ENCODE results near the gene GAS2L3. TPM values are rescaled to one million over a fixed set of nuclear protein-coding genes. Genes with fewer than 3 reads are reported as not detected.

Gene GAS2L3
- polyA plus RNA-seq, 2 of the 4 experiments (the other 2 are of a cell fraction) = 7.1 to 17.2 TPM

GRCh38 chr12:100578923-100579322, 5.4 kb downstream of the GAS2L3 start:
- TF ChIP-seq ZFP36 (IDR thresholded peaks at IDR 0.05; ENCODE audit: borderline replicate concordance, partially characterized antibody) = no peak
- TF ChIP-seq, protein P1, sequence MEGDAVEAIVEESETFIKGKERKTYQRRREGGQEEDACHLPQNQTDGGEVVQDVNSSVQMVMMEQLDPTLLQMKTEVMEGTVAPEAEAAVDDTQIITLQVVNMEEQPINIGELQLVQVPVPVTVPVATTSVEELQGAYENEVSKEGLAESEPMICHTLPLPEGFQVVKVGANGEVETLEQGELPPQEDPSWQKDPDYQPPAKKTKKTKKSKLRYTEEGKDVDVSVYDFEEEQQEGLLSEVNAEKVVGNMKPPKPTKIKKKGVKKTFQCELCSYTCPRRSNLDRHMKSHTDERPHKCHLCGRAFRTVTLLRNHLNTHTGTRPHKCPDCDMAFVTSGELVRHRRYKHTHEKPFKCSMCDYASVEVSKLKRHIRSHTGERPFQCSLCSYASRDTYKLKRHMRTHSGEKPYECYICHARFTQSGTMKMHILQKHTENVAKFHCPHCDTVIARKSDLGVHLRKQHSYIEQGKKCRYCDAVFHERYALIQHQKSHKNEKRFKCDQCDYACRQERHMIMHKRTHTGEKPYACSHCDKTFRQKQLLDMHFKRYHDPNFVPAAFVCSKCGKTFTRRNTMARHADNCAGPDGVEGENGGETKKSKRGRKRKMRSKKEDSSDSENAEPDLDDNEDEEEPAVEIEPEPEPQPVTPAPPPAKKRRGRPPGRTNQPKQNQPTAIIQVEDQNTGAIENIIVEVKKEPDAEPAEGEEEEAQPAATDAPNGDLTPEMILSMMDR (IDR thresholded peaks at IDR 0.05) = no peak
- TF ChIP-seq ZSCAN20 (CRISPR knock-in tag; IDR thresholded peaks at IDR 0.05) = no peak
- no peak for TF ChIP-seq PHF8 (IDR thresholded peaks at IDR 0.05; ENCODE audit: borderline replicate concordance, low read depth)
- no peak for TF ChIP-seq CHD4 (IDR thresholded peaks at IDR 0.05; ENCODE audit: borderline replicate concordance)
- no peak for TF ChIP-seq KDM1A (IDR thresholded peaks at IDR 0.05; ENCODE audit: low read depth)
- TF ChIP-seq EP300 (IDR thresholded peaks at IDR 0.05) = no peak
- no peak for TF ChIP-seq HOXB13 (CRISPR knock-in tag; IDR thresholded peaks at IDR 0.05; ENCODE audit: low read depth)
- TF ChIP-seq HOXB5 (CRISPR knock-in tag; IDR thresholded peaks at IDR 0.05) = no peak
- TF ChIP-seq, protein P2, sequence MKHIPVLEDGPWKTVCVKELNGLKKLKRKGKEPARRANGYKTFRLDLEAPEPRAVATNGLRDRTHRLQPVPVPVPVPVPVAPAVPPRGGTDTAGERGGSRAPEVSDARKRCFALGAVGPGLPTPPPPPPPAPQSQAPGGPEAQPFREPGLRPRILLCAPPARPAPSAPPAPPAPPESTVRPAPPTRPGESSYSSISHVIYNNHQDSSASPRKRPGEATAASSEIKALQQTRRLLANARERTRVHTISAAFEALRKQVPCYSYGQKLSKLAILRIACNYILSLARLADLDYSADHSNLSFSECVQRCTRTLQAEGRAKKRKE (CRISPR knock-in tag; IDR thresholded peaks at IDR 0.05; ENCODE audit: low read depth) = no peak
- TF ChIP-seq MYC (IDR thresholded peaks at IDR 0.05; ENCODE audit: borderline replicate concordance, low read length) = no peak
- no peak for TF ChIP-seq SREBF2 (IDR thresholded peaks at IDR 0.05)
- TF ChIP-seq CBX8 (IDR thresholded peaks at IDR 0.05) = no peak
- TF ChIP-seq ZNF302 (CRISPR knock-in tag; IDR thresholded peaks at IDR 0.05) = no peak
- TF ChIP-seq NPAS2 (CRISPR knock-in tag; IDR thresholded peaks at IDR 0.05; ENCODE audit: borderline replicate concordance) = no peak
- TF ChIP-seq E2F6 (IDR thresholded peaks at IDR 0.05; ENCODE audit: borderline replicate concordance, low read depth) = no peak
- TF ChIP-seq HDAC2 (IDR thresholded peaks at IDR 0.05) = no peak
- TF ChIP-seq KDM5A (IDR thresholded peaks at IDR 0.05) = no peak
- no peak for TF ChIP-seq JUN (IDR thresholded peaks at IDR 0.05)
- DNase-seq (ENCODE audit: low read depth in 1 of 2, low spot score in 1 of 2) = no peak
- ChIA-PET POLR2A (no interaction called here), CTCF (no interaction called here)
- FAIRE-seq = no peak
- Histone ChIP-seq H3K4me1 (peaks cover 23% of the 10 kb centered on the region), H3K4me2 (no peak overlapping the region), H3K27ac (no peak overlapping the region), H3K4me3 (no peak overlapping the region), H3K9me3 (no peaks in the 10 kb centered on the region)
- ATAC-seq = no peak
- WGBS (ENCODE audit: missing lambda C conversion rate) = 97% methylated on average over 5 of the region's 5 CpGs

- Histone ChIP-seq H3K9me3 (no peaks in the 10 kb centered on the region), H3K4me3 (no peak overlapping the region), H3K4me2 (no peak overlapping the region), H3K4me1 (peaks cover 18% of the 10 kb centered on the region), H3K27ac (no peak overlapping the region)
- ChIA-PET CTCF (no interaction called here), POLR2A (no interaction called here)
- no peak for FAIRE-seq
- no peak for TF ChIP-seq EP300 (IDR thresholded peaks at IDR 0.05)
- TF ChIP-seq CEBPB (IDR thresholded peaks at IDR 0.05) = no peak
- TF ChIP-seq POLR2AphosphoS2 (conservative IDR thresholded peaks at IDR 0.05; ENCODE audit: low read length) = no peak
- no peak for TF ChIP-seq HOXA7 (CRISPR knock-in tag; IDR thresholded peaks at IDR 0.05)
- no peak for TF ChIP-seq KDM1A (IDR thresholded peaks at IDR 0.05; ENCODE audit: low read depth)
- no peak for TF ChIP-seq PBX3 (IDR thresholded peaks at IDR 0.05)
- no peak for TF ChIP-seq RCOR1 (IDR thresholded peaks at IDR 0.05; ENCODE audit: low read depth, low read length)
- TF ChIP-seq HMGXB4 (CRISPR knock-in tag; IDR thresholded peaks at IDR 0.05; ENCODE audit: borderline replicate concordance) = no peak
- no peak for TF ChIP-seq MAFK (IDR thresholded peaks at IDR 0.05; ENCODE audit: partially characterized antibody)
- no peak for TF ChIP-seq ZFP36 (IDR thresholded peaks at IDR 0.05; ENCODE audit: borderline replicate concordance, partially characterized antibody)
- no peak for TF ChIP-seq MYC (IDR thresholded peaks at IDR 0.05; ENCODE audit: borderline replicate concordance, low read length)
- no peak for TF ChIP-seq NPAS2 (CRISPR knock-in tag; IDR thresholded peaks at IDR 0.05; ENCODE audit: borderline replicate concordance)
- TF ChIP-seq TP53 (CRISPR knock-in tag; IDR thresholded peaks at IDR 0.05) = no peak
- no peak for TF ChIP-seq ZNF302 (CRISPR knock-in tag; IDR thresholded peaks at IDR 0.05)
- no peak for TF ChIP-seq CBX2 (IDR thresholded peaks at IDR 0.05; ENCODE audit: borderline replicate concordance, low read depth)
- no peak for TF ChIP-seq JUNB (IDR thresholded peaks at IDR 0.05)
- no peak for TF ChIP-seq FOSL2 (IDR thresholded peaks at IDR 0.05)
- TF ChIP-seq FOSL2 (CRISPR knock-in tag; IDR thresholded peaks at IDR 0.05) = no peak
- TF ChIP-seq FOXS1 (CRISPR knock-in tag; IDR thresholded peaks at IDR 0.05) = no peak
- no peak for TF ChIP-seq ZC3H11A (IDR thresholded peaks at IDR 0.05)
- no peak for TF ChIP-seq CHD2 (IDR thresholded peaks at IDR 0.05; ENCODE audit: low read length, partially characterized antibody)
- no peak for ATAC-seq
- 48% methylated on average over 2 of the region's 2 CpGs for WGBS (ENCODE audit: missing lambda C conversion rate)
- no peak for DNase-seq (ENCODE audit: low read depth in 1 of 2, low spot score in 1 of 2)
Measured at GRCh38 chr12:100579844-100580243, 6.4 kb downstream of the GAS2L3 start.
